Panc1 (cell line): ENCODE data around the gene HAND1. TPM values are rescaled to one million over a fixed set of nuclear protein-coding genes. Genes with fewer than 3 reads are reported as not detected.

ENCODE experiments used
- ATAC-seq: fragments of 200-7000 bp; cut with Tn5 transposase; 2 replicates; pipeline ENCODE4 v1.9.1; 2020; ENCODE audit warnings: mild to moderate bottlenecking, moderate library complexity
- BruUV-seq: library from RNA; stranded (reverse); fragments of 400-500 nt; replicated peaks from 2 replicates; lab custom pipeline; 2021; lab: Mats Ljungman, UMichigan
- CTCF ChIA-PET: fragments of 300-600 bp; sonication (Branson Sonifier 250); formaldehyde crosslinking; loops from one replicate; lab custom pipeline; 2022; ENCODE audit warnings: antibody characterized with exemption; lab: Charles Lee
- POLR2A ChIA-PET: fragments of 300-600 bp; sonication (Branson Sonifier 250); formaldehyde crosslinking; loops from one replicate; lab custom pipeline; 2022; ENCODE audit warnings: antibody characterized with exemption; lab: Charles Lee
- DNase-seq: peaks from one replicate; pipeline ENCODE4 v3.0.0-alpha.2; 2010; ENCODE audit warnings: low read depth, low spot score
- H3K27ac ChIP-seq: 2 replicates; pipeline ENCODE4 v1.5.1; 2011; ENCODE audit warnings: mild to moderate bottlenecking, low read length, inconsistent platforms
- H3K27me3 ChIP-seq: fragments of 200-500 bp; sonication (Bioruptor generic); 2 replicates; pipeline ENCODE4 v1.6.0; 2014; ENCODE audit warnings: low read length, inconsistent platforms; ENCODE audit not compliant: control insufficient read depth, insufficient read depth
- H3K36me3 ChIP-seq: fragments of 200-500 bp; sonication (Bioruptor generic); 2 replicates; pipeline ENCODE4 v1.5.1; 2014; ENCODE audit warnings: inconsistent platforms, mild to moderate bottlenecking, low read length, moderate library complexity; ENCODE audit not compliant: control insufficient read depth, insufficient read depth
- H3K4me1 ChIP-seq: 2 replicates; pipeline ENCODE4 v1.5.1; 2011; ENCODE audit warnings: inconsistent platforms, mild to moderate bottlenecking, low read length, moderate library complexity; ENCODE audit not compliant: control insufficient read depth, insufficient read depth
- H3K4me3 ChIP-seq, 2 experiments: 2 replicates each; pipeline ENCODE4 v1.5.1; 2011 to 2012; ENCODE audit warnings: low read depth in 2 of 2, low read length in 2 of 2, mild to moderate bottlenecking in 2 of 2, inconsistent platforms in 1 of 2, moderate library complexity in 1 of 2
- H3K9me3 ChIP-seq: fragments of 200-500 bp; sonication (Bioruptor generic); 2 replicates; pipeline ENCODE4 v1.5.1; 2014; ENCODE audit warnings: low read depth, mild to moderate bottlenecking, inconsistent platforms, low read length, moderate library complexity; ENCODE audit not compliant: control insufficient read depth, insufficient read depth
- POLR2AphosphoS5 ChIP-seq: IDR thresholded peaks from 2 replicates; pipeline ENCODE4 v1.6.1; 2012; ENCODE audit warnings: mild to moderate bottlenecking, low read depth, low read length, moderate library complexity
- SIN3A ChIP-seq: IDR thresholded peaks from 2 replicates; pipeline ENCODE4 v1.6.1; 2012; ENCODE audit warnings: low read depth, mild to moderate bottlenecking, low read length, moderate library complexity, borderline replicate concordance; ENCODE audit not compliant: insufficient read depth
- TCF7L2 ChIP-seq: IDR thresholded peaks from 2 replicates; pipeline ENCODE4 v1.6.1; 2011; ENCODE audit warnings: mild to moderate bottlenecking, low read depth, low read length, inconsistent platforms
- in situ Hi-C: cut with HindIII; loops from 2 replicates; pipeline ENCODE4 v1.10.0; 2016; ENCODE audit warnings: low sequenced_read_pairs, low pct_unique_long_range_greater_than_20kb
- intact Hi-C: fragments of 100-400 bp; cut with micrococcal nuclease; formaldehyde crosslinking; loops from one replicate; pipeline ENCODE4 v1.10.0; 2022; ENCODE audit not compliant: unreplicated experiment
- total RNA-seq: library from RNA; stranded (reverse); gene quantifications from one replicate; pipeline ENCODE4 v1.2.1, GENCODE V29; 2021; ENCODE audit not compliant: unreplicated experiment
- TF ChIP-seq, protein P1 (sequence below): fragments of 450-650 bp; IDR thresholded peaks from 2 replicates; pipeline ENCODE4 v1.5.1; 2017; ENCODE audit warnings: mild to moderate bottlenecking
- TF ChIP-seq, protein P2 (sequence below), 2 experiments: IDR thresholded peaks; 2 replicates each; pipeline ENCODE4 v1.6.1; 2011 to 2012; ENCODE audit warnings: low read depth in 2 of 2, control low read depth in 1 of 2, low read length in 1 of 2, mild to moderate bottlenecking in 1 of 2, moderate library complexity in 1 of 2; ENCODE audit not compliant: insufficient read depth in 1 of 2

The HAND1 gene
- total RNA-seq, 1 experiment from 2014 or later: 0.10 TPM

GRCh38 chr5:154467655-154468354, 10.2 kb downstream of the HAND1 start:
- no peak overlapping the region for H3K4me3 ChIP-seq
- ChIA-PET POLR2A (no interaction called here), CTCF (interaction anchor here (0.6 to 2.8 kb wide), 2 partner anchors 143 to 146 kb away, joined by 3 to 24 read pairs; no protein-coding TSS in a partner anchor)
- TF ChIP-seq, protein P1, sequence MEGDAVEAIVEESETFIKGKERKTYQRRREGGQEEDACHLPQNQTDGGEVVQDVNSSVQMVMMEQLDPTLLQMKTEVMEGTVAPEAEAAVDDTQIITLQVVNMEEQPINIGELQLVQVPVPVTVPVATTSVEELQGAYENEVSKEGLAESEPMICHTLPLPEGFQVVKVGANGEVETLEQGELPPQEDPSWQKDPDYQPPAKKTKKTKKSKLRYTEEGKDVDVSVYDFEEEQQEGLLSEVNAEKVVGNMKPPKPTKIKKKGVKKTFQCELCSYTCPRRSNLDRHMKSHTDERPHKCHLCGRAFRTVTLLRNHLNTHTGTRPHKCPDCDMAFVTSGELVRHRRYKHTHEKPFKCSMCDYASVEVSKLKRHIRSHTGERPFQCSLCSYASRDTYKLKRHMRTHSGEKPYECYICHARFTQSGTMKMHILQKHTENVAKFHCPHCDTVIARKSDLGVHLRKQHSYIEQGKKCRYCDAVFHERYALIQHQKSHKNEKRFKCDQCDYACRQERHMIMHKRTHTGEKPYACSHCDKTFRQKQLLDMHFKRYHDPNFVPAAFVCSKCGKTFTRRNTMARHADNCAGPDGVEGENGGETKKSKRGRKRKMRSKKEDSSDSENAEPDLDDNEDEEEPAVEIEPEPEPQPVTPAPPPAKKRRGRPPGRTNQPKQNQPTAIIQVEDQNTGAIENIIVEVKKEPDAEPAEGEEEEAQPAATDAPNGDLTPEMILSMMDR: peak; percentile 94
- TF ChIP-seq POLR2AphosphoS5 (no peak), SIN3A (no peak)
- TF ChIP-seq, protein P2, sequence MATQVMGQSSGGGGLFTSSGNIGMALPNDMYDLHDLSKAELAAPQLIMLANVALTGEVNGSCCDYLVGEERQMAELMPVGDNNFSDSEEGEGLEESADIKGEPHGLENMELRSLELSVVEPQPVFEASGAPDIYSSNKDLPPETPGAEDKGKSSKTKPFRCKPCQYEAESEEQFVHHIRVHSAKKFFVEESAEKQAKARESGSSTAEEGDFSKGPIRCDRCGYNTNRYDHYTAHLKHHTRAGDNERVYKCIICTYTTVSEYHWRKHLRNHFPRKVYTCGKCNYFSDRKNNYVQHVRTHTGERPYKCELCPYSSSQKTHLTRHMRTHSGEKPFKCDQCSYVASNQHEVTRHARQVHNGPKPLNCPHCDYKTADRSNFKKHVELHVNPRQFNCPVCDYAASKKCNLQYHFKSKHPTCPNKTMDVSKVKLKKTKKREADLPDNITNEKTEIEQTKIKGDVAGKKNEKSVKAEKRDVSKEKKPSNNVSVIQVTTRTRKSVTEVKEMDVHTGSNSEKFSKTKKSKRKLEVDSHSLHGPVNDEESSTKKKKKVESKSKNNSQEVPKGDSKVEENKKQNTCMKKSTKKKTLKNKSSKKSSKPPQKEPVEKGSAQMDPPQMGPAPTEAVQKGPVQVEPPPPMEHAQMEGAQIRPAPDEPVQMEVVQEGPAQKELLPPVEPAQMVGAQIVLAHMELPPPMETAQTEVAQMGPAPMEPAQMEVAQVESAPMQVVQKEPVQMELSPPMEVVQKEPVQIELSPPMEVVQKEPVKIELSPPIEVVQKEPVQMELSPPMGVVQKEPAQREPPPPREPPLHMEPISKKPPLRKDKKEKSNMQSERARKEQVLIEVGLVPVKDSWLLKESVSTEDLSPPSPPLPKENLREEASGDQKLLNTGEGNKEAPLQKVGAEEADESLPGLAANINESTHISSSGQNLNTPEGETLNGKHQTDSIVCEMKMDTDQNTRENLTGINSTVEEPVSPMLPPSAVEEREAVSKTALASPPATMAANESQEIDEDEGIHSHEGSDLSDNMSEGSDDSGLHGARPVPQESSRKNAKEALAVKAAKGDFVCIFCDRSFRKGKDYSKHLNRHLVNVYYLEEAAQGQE (IDR thresholded peaks at IDR 0.05; ENCODE audit: insufficient read depth in 1 of 2, low read depth in 2 of 2, low read length in 1 of 2): no peak
- peak; percentile 99 for ATAC-seq
- intact Hi-C loops (loop anchor here (1.0 kb wide), 1 partner anchor 142 kb away; no protein-coding TSS in a partner anchor), in situ Hi-C loops (no loop called here)
- no TSS peak for BruUV-seq
- H3K27ac ChIP-seq: no peak overlapping the region
- no peaks in the 10 kb centered on the region for H3K36me3 ChIP-seq
- H3K27me3 ChIP-seq: peaks cover 5% of the 10 kb centered on the region; the same call in 1 of the 2 replicates
- no peaks in the 10 kb centered on the region for H3K9me3 ChIP-seq
- peak; percentile 38 for DNase-seq
- H3K4me1 ChIP-seq: no peaks in the 10 kb centered on the region

GRCh38 chr5:154466671-154467070, 11.4 kb downstream of the HAND1 start:
- no peaks in the 10 kb centered on the region for H3K4me1 ChIP-seq
- intact Hi-C loops (loop anchor here (1.0 kb wide), 1 partner anchor 144 kb away; no protein-coding TSS in a partner anchor), in situ Hi-C loops (no loop called here)
- no peak for TF ChIP-seq SIN3A
- no peak for TF ChIP-seq TCF7L2
- TF ChIP-seq, protein P2 (IDR thresholded peaks at IDR 0.05; ENCODE audit: insufficient read depth in 1 of 2, low read depth in 2 of 2, low read length in 1 of 2): no peak
- TF ChIP-seq POLR2AphosphoS5: no peak
- TF ChIP-seq, protein P1: no peak
- H3K4me3 ChIP-seq: no peak overlapping the region
- no peaks in the 10 kb centered on the region for H3K9me3 ChIP-seq
- peaks cover 2% of the 10 kb centered on the region; the same call in 1 of the 2 replicates for H3K27me3 ChIP-seq
- ATAC-seq (no peak), DNase-seq (no peak)
- no TSS peak for BruUV-seq
- CTCF ChIA-PET: interaction anchor here (2.8 kb wide), 1 partner anchor 144 kb away, joined by 24 read pairs; no protein-coding TSS in a partner anchor
- no peaks in the 10 kb centered on the region for H3K36me3 ChIP-seq
- POLR2A ChIA-PET: interaction anchor here (0.6 kb wide), 1 partner anchor 370 kb away, joined by 3 read pairs; no protein-coding TSS in a partner anchor
- no peak overlapping the region for H3K27ac ChIP-seq
